K562 (cell line): ENCODE results near the gene LRRC10. TPM values are rescaled to one million over a fixed set of nuclear protein-coding genes. Genes with fewer than 3 reads are reported as not detected.

ENCODE experiments used
- ARID1B ChIP-seq: fragments of 450-650 bp; IDR thresholded peaks from 2 replicates; pipeline ENCODE4 v1.6.1; 2016; ENCODE audit warnings: antibody characterized with exemption, mild to moderate bottlenecking, inconsistent platforms
- ARID3A ChIP-seq: IDR thresholded peaks from 2 replicates; pipeline ENCODE4 v1.6.1; 2012; ENCODE audit warnings: low read depth, low read length, improper control_type of control experiment, borderline replicate concordance
- CCNT2 ChIP-seq: IDR thresholded peaks from 2 replicates; pipeline ENCODE4 v1.6.1; 2011; ENCODE audit warnings: borderline replicate concordance, low read depth, mild to moderate bottlenecking, moderate library complexity, mixed read lengths, low read length; ENCODE audit not compliant: insufficient read length; ENCODE audit errors: extremely low read depth
- ETV1 ChIP-seq: fragments of 450-650 bp; conservative IDR thresholded peaks from 2 replicates; pipeline ENCODE4 v1.6.1; 2016; ENCODE audit warnings: missing genetic modification characterization, control low read depth, low read depth, missing compliant biosample characterization
- FOXK2 ChIP-seq, 2 experiments: fragments of 450-650 bp; IDR thresholded peaks in 1 of 2; conservative IDR thresholded peaks in 1 of 2; 2 replicates each; pipeline ENCODE4 v1.6.1; 2016; ENCODE audit warnings: low read depth in 2 of 2, mild to moderate bottlenecking in 1 of 2
- HDAC3 ChIP-seq: fragments of 450-650 bp; IDR thresholded peaks from 2 replicates; pipeline ENCODE4 v1.6.1; 2018; ENCODE audit warnings: borderline replicate concordance, mild to moderate bottlenecking, moderate library complexity; ENCODE audit not compliant: partially characterized antibody
- HMBOX1 ChIP-seq: sonication (generic); IDR thresholded peaks from 2 replicates; pipeline ENCODE4 v1.6.1; 2016
- ID3 ChIP-seq, 2 experiments: fragments of 250-450 bp in 1 of 2; fragments of 450-650 bp in 1 of 2; sonication (Bioruptor Pico) in 1 of 2; IDR thresholded peaks; 2 replicates each; pipeline versions ENCODE4 v1.6.1 to v1.8.0; 2016 to 2021; ENCODE audit warnings: mild to moderate bottlenecking in 2 of 2, moderate library complexity in 2 of 2, missing compliant biosample characterization in 1 of 2, missing genetic modification characterization in 1 of 2
- JUND ChIP-seq, 2 experiments: IDR thresholded peaks; 2 replicates in 1 of 2; 3 replicates in 1 of 2; pipeline ENCODE4 v1.6.1; 2011; ENCODE audit warnings: borderline replicate concordance in 2 of 2, low read depth in 2 of 2, low read length in 2 of 2, improper control_type of control experiment in 1 of 2, missing biosample characterization in 1 of 2, missing genetic modification characterization in 1 of 2, missing genetic modification reagents in 1 of 2
- MAFK ChIP-seq: IDR thresholded peaks from 2 replicates; pipeline ENCODE4 v1.6.1; 2011; ENCODE audit warnings: low read length, improper control_type of control experiment
- NCOR1 ChIP-seq: fragments of 450-650 bp; IDR thresholded peaks from 2 replicates; pipeline ENCODE4 v1.6.1; 2016; ENCODE audit warnings: mild to moderate bottlenecking, moderate library complexity
- NKRF ChIP-seq: fragments of 450-650 bp; IDR thresholded peaks from 2 replicates; pipeline ENCODE4 v1.6.1; 2016; ENCODE audit warnings: borderline replicate concordance
- PBX2 ChIP-seq, 2 experiments: IDR thresholded peaks in 1 of 2; conservative IDR thresholded peaks in 1 of 2; 2 replicates each; pipeline ENCODE4 v1.6.1; 2016; ENCODE audit warnings: low read depth in 2 of 2, mild to moderate bottlenecking in 1 of 2, missing compliant biosample characterization in 1 of 2, missing genetic modification characterization in 1 of 2, moderate library complexity in 1 of 2
- SMARCB1 ChIP-seq: IDR thresholded peaks from 2 replicates; pipeline ENCODE4 v1.6.1; 2011; ENCODE audit warnings: improper control_type of control experiment, low read depth; ENCODE audit not compliant: insufficient read length
- ZC3H4 ChIP-seq: sonication (generic); formaldehyde crosslinking; IDR thresholded peaks from 2 replicates; pipeline ENCODE4 v1.9.0; 2021; ENCODE audit warnings: missing genetic modification reagents, borderline replicate concordance
- ZNF316 ChIP-seq: fragments of 450-650 bp; IDR thresholded peaks from 2 replicates; pipeline ENCODE4 v1.6.1; 2016
- ZNF75A ChIP-seq: fragments of 450-650 bp; formaldehyde crosslinking; IDR thresholded peaks from 2 replicates; pipeline ENCODE4 v1.4.0; 2020; ENCODE audit warnings: mild to moderate bottlenecking
- polyA plus RNA-seq, 8 experiments: library from polyadenylated mRNA; depleted of rRNA in 4 of 8; stranded (reverse) in 5 of 8; unstranded in 3 of 8; fragments of >200 nt; fragmentation: Nextera tagmentation in 2 of 8; fragmentation: Illumina TruSeq in 1 of 8; extraction: Ambion mirVana in 2 of 8; extraction: Trizol in 1 of 8; gene quantifications; 2 replicates each; pipeline versions ENCODE4 v1.2.1 to v1.2.3, GENCODE V29; 2011 to 2014; ENCODE audit warnings: inconsistent platforms in 1 of 8, missing spikeins in 1 of 8
- total RNA-seq, 7 experiments: library from RNA; depleted of rRNA in 6 of 7; stranded (reverse); fragments of >200 nt in 6 of 7; fragmentation: Illumina TruSeq in 2 of 7; extraction: Trizol in 2 of 7; gene quantifications; 2 replicates each; pipeline versions ENCODE4 v1.2.1 to v1.2.3, GENCODE V29; 2011 to 2021; ENCODE audit warnings: low replicate concordance in 1 of 7

The LRRC10 gene
- total and polyA plus RNA-seq, 9 of the 15 experiments (the other 6 are each of a cell fraction or from before 2014, with no cell fraction given) = 0.09 TPM; not detected in 8

GRCh38 chr12:69660164-69660863 lies 49.6 kb upstream of the LRRC10 start (continued):
- TF ChIP-seq JUND (IDR thresholded peaks at IDR 0.05; ENCODE audit: borderline replicate concordance, low read depth, low read length) = peak; percentile 43; the same call in 1 of the 2 replicates
- TF ChIP-seq JUND (tag; IDR thresholded peaks at IDR 0.05; ENCODE audit: borderline replicate concordance, low read depth, low read length) = peak; percentile 46; the same call in 1 of the 3 replicates
- TF ChIP-seq ARID1B = peak; percentile 95
- TF ChIP-seq HMBOX1 = peak; percentile 56; the same call in 1 of the 2 replicates
- TF ChIP-seq ETV1 (tag) = no peak
- no peak for TF ChIP-seq ID3 (CRISPR knock-in tag; IDR thresholded peaks at IDR 0.05)
- peak; percentile 60; the same call in 1 of the 2 replicates for TF ChIP-seq ID3 (tag; IDR thresholded peaks at IDR 0.05)
- no peak for TF ChIP-seq ZC3H4 (CRISPR knock-in tag)
- TF ChIP-seq FOXK2 (conservative IDR thresholded peaks at IDR 0.05 in 1 of 2, IDR thresholded peaks at IDR 0.05 in 1 of 2; ENCODE audit: low read depth in 2 of 2) = peak in 1 of 2 experiments; percentile 31; a peak in 1 of 4 replicates
- TF ChIP-seq SMARCB1 = no peak
- peak; percentile 85 for TF ChIP-seq ZNF316
- no peak for TF ChIP-seq PBX2 (CRISPR knock-in tag; IDR thresholded peaks at IDR 0.05; ENCODE audit: low read depth)
- peak; percentile 23; the same call in 1 of the 2 replicates for TF ChIP-seq PBX2 (tag; conservative IDR thresholded peaks at IDR 0.05; ENCODE audit: low read depth)
- TF ChIP-seq NCOR1 = peak; percentile 93
- no peak for TF ChIP-seq NKRF
- peak; percentile 14; the same call in 1 of the 2 replicates for TF ChIP-seq ARID3A
- TF ChIP-seq ZNF75A (CRISPR knock-in tag) = no peak
- TF ChIP-seq HDAC3 = peak; percentile 65
- peak; percentile 64; the same call in 1 of the 2 replicates for TF ChIP-seq MAFK
- peak; percentile 96 for TF ChIP-seq CCNT2
